Endothelial cell of umbilical vein (primary cell): ENCODE results near the gene SYT17. TPM values are rescaled to one million over a fixed set of nuclear protein-coding genes. Genes with fewer than 3 reads are reported as not detected.

Experiments used
- BruUV-seq: library from RNA; stranded (reverse); fragments of 400-500 nt; replicated peaks from 2 replicates; lab custom pipeline; 2021; lab: Mats Ljungman, UMichigan
- CTCF ChIA-PET: fragments of 300-600, 350-600 bp; sonication (Branson Sonifier 250); formaldehyde crosslinking; loops from one replicate; lab custom pipeline; 2021; ENCODE audit warnings: antibody characterized with exemption, inconsistent platforms; lab: Charles Lee
- POLR2A ChIA-PET: fragments of 300-600, 350-600 bp; sonication (Branson Sonifier 250); formaldehyde crosslinking; loops from one replicate; lab custom pipeline; 2021; ENCODE audit warnings: antibody characterized with exemption, inconsistent platforms; lab: Charles Lee
- DNase-seq: peaks from one replicate; pipeline ENCODE4 v3.0.0-alpha.2; 2011; ENCODE audit warnings: low read depth, low spot score
- FAIRE-seq: peaks from 2 replicates; lab custom pipeline; 2011; peaks lifted over from hg19 to GRCh38; lab: Jason Lieb, UNC
- H2AFZ ChIP-seq: 2 replicates; pipeline ENCODE4 v1.6.0; 2012; ENCODE audit warnings: low read depth, low read length, control low read depth, inconsistent platforms
- H3K27ac ChIP-seq: 2 replicates; pipeline ENCODE4 v1.5.1; 2011; ENCODE audit warnings: low read depth, mild to moderate bottlenecking, control low read depth, low read length, moderate library complexity; ENCODE audit not compliant: insufficient read depth
- H3K27me3 ChIP-seq, 2 experiments: 2 replicates each; pipeline versions ENCODE4 v1.6.0 to v1.6.1; 2011; ENCODE audit warnings: low read length in 2 of 2, mixed read lengths in 1 of 2; ENCODE audit not compliant: control insufficient read depth in 2 of 2, insufficient read depth in 2 of 2
- H3K36me3 ChIP-seq, 2 experiments: 2 replicates in 1 of 2; 3 replicates in 1 of 2; pipeline ENCODE4 v1.5.1; 2011; ENCODE audit warnings: low read length in 2 of 2, mild to moderate bottlenecking in 1 of 2, moderate library complexity in 1 of 2; ENCODE audit not compliant: control insufficient read depth in 2 of 2, insufficient read depth in 2 of 2; ENCODE audit errors: extremely low read depth in 1 of 2
- H3K4me1 ChIP-seq: 3 replicates; pipeline ENCODE4 v1.5.1; 2011; ENCODE audit warnings: mild to moderate bottlenecking, low read length; ENCODE audit not compliant: control insufficient read depth, insufficient read depth; ENCODE audit errors: extremely low read depth
- H3K4me2 ChIP-seq: 2 replicates; pipeline ENCODE4 v1.6.1; 2011; ENCODE audit warnings: low read length, control low read depth, mixed read lengths; ENCODE audit not compliant: insufficient read depth
- H3K4me3 ChIP-seq, 3 experiments: fragments of 200-600 bp in 1 of 3; sonication (generic), shearing (Covaris generic) in 1 of 3; replicated peaks in 1 of 3; 2 replicates each; pipeline ENCODE4 v1.5.1; 2011 to 2016; ENCODE audit warnings: control low read depth in 3 of 3, low read length in 3 of 3, mild to moderate bottlenecking in 2 of 3, inconsistent platforms in 1 of 3, low read depth in 1 of 3, moderate library complexity in 1 of 3; ENCODE audit not compliant: insufficient read depth in 1 of 3
- H3K79me2 ChIP-seq: 2 replicates; pipeline ENCODE4 v1.6.0; 2012; ENCODE audit warnings: low read length, inconsistent platforms; ENCODE audit not compliant: control insufficient read depth, insufficient read depth
- H3K9ac ChIP-seq: replicated peaks from 2 replicates; pipeline ENCODE3; 2011; ENCODE audit warnings: low read length, control low read depth; ENCODE audit not compliant: insufficient read depth; ENCODE audit errors: extremely low read depth
- H3K9me1 ChIP-seq: replicated peaks from 3 replicates; pipeline ENCODE4 v1.6.0; 2011; ENCODE audit warnings: mild to moderate bottlenecking, low read length; ENCODE audit not compliant: control insufficient read depth, insufficient read depth; ENCODE audit errors: extremely low read depth
- H3K9me3 ChIP-seq: replicated peaks from 2 replicates; pipeline ENCODE4 v1.5.1; 2012; ENCODE audit warnings: low read length, inconsistent platforms; ENCODE audit not compliant: control insufficient read depth, insufficient read depth
- H4K20me1 ChIP-seq: replicated peaks from 2 replicates; pipeline ENCODE3; 2011; ENCODE audit warnings: mild to moderate bottlenecking, low read length; ENCODE audit not compliant: control insufficient read depth, insufficient read depth; ENCODE audit errors: extremely low read depth
- CTCF ChIP-seq, 2 donors: IDR thresholded peaks; 1 replicate in 1 of 2; 2 replicates in 1 of 2; pipeline ENCODE4 v1.5.1; 2011; ENCODE audit warnings: low read length in 2 of 2, mild to moderate bottlenecking in 2 of 2, moderate library complexity in 2 of 2, control low read depth in 1 of 2, inconsistent platforms in 1 of 2, low read depth in 1 of 2; ENCODE audit not compliant: insufficient read depth in 1 of 2; ENCODE audit errors: extremely low read depth in 1 of 2
- EZH2 ChIP-seq: IDR thresholded peaks from 2 replicates; pipeline ENCODE4 v1.6.1; 2012; ENCODE audit warnings: borderline replicate concordance, low read depth, mild to moderate bottlenecking, moderate library complexity, low read length, inconsistent platforms; ENCODE audit not compliant: severe bottlenecking
- GATA2 ChIP-seq: IDR thresholded peaks from 2 replicates; pipeline ENCODE4 v1.7.0; 2011; ENCODE audit warnings: low read depth, mild to moderate bottlenecking, moderate library complexity, mixed read lengths, low read length; ENCODE audit not compliant: insufficient read length, insufficient read depth
- MAX ChIP-seq: IDR thresholded peaks from 2 replicates; pipeline ENCODE4 v1.6.1; 2011; ENCODE audit not compliant: insufficient read depth, insufficient read length
- MYC ChIP-seq: IDR thresholded peaks from one replicate; pipeline ENCODE4 v1.6.1; 2011; ENCODE audit warnings: mild to moderate bottlenecking, low read depth, low read length
- POLR2A ChIP-seq: IDR thresholded peaks from 2 replicates; pipeline ENCODE4 v1.6.1; 2012; ENCODE audit warnings: low read depth, mild to moderate bottlenecking, control low read depth, low read length
- POLR2AphosphoS5 ChIP-seq: IDR thresholded peaks from 2 replicates; pipeline ENCODE4 v1.6.1; 2012; ENCODE audit warnings: low read depth, mild to moderate bottlenecking, control low read depth, low read length, moderate library complexity; ENCODE audit not compliant: insufficient read depth
- dilution Hi-C: fragments of 300-500 bp; cut with MboI; formaldehyde crosslinking; loops from one replicate; pipeline ENCODE4 v1.15.0; 2019; ENCODE audit warnings: low sequenced_read_pairs; ENCODE audit not compliant: extremely low pct_ligation_motif_present
- intact Hi-C: fragments of 100-400 bp; cut with micrococcal nuclease; formaldehyde crosslinking; loops from one replicate; pipeline ENCODE4 v1.10.0; 2022
- polyA plus RNA-seq, 4 experiments: library from polyadenylated mRNA; depleted of rRNA in 3 of 4; stranded (reverse) in 3 of 4; unstranded in 1 of 4; fragments of >200 nt; gene quantifications; 2 replicates each; pipeline versions ENCODE4 v1.2.1 to v1.2.3, GENCODE V29; 2011 to 2012; ENCODE audit warnings: missing spikeins in 1 of 4
- total RNA-seq: library from RNA; stranded (reverse); gene quantifications from 2 replicates; pipeline ENCODE4 v1.2.3, GENCODE V29; 2021

Gene SYT17
- total and polyA plus RNA-seq, 2 donors (not counting 3 experiments of a cell fraction or from before 2014, with no cell fraction given): 1.9 to 4.2 TPM

- Histone ChIP-seq H3K79me2 (no peaks in the 10 kb centered on the region), H3K9me1 (no peaks in the 10 kb centered on the region), H3K36me3 (no peaks in the 10 kb centered on the region), H3K27ac (no peak overlapping the region), H2AFZ (no peak overlapping the region), H3K27me3 (no peaks in the 10 kb centered on the region), H3K4me1 (no peaks in the 10 kb centered on the region), H4K20me1 (no peaks in the 10 kb centered on the region), H3K4me3 (no peak overlapping the region), H3K9ac (no peak overlapping the region), H3K9me3 (no peaks in the 10 kb centered on the region), H3K4me2 (no peak overlapping the region)
- POLR2A ChIA-PET: no interaction called here
- dilution Hi-C loops: no loop called here
- intact Hi-C loops: no loop called here
- CTCF ChIA-PET: interaction anchor here (1.1 kb wide), 1 partner anchor 11 kb away, joined by 3 read pairs; no protein-coding TSS in a partner anchor
- TF ChIP-seq MAX (no peak), POLR2A (no peak), POLR2AphosphoS5 (no peak), GATA2 (no peak), EZH2 (no peak), MYC (no peak), CTCF (IDR thresholded peaks at IDR 0.05; ENCODE audit: extremely low read depth in 1 of 2, insufficient read depth in 1 of 2, low read depth in 1 of 2, low read length in 2 of 2) (no peak)
- no peak for DNase-seq
- FAIRE-seq: no peak
- BruUV-seq: no TSS peak
Measured at GRCh38 chr16:19212059-19212458, 44.0 kb downstream of the SYT17 start.
